Astrocyte of the spinal cord (primary cell): ENCODE measurements around the gene TMEM114.

Experiments used
- DNase-seq: peaks from one replicate; pipeline ENCODE4 v3.0.0; 2011; ENCODE audit warnings: low read depth, low spot score
- H3K4me3 ChIP-seq: 2 replicates; pipeline ENCODE4 v1.5.1; 2011; ENCODE audit warnings: low read depth, mild to moderate bottlenecking, low read length, moderate library complexity
- in situ Hi-C: cut with HindIII; loops from 2 replicates; pipeline ENCODE4 v1.10.0; 2017; ENCODE audit warnings: low sequenced_read_pairs
- TF ChIP-seq, protein P1 (sequence below): IDR thresholded peaks from 2 replicates; pipeline ENCODE4 v1.5.1; 2012; ENCODE audit warnings: low read depth, mild to moderate bottlenecking, low read length, inconsistent platforms

TMEM114 gene

DNA sequence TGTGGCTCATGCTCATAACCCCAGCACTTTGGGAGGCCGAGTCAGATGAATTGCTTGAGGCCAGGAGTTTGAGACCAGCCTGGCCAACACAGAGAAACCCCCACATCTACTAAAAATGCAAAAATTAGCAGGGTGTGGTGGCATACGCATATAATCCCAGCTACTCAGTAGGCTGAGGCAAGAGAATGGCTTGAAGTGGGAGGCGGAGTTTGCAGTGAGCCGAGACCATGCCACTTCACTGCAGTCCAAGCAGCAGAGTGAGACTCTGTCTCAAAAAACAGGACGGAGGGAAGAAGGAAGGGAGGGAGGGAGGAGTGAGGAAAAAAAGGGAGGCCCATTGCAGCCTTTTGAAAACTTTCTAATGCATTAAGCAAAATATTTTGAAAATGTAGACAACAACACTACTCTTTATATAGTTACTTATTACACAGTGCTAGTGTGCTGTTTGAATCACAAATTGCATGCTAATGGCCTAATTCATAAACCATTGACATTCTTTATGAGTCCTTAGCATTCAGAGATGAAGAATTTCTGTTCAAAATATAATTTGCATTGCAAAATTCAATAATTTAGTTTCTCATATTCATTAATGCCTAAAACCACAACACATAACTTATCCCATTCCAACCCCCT, 59.4 kb downstream of the TMEM114 start:
- no peak for DNase-seq
- H3K4me3 ChIP-seq = no peak overlapping the region
- in situ Hi-C loops = no loop called here
- TF ChIP-seq, protein P1, sequence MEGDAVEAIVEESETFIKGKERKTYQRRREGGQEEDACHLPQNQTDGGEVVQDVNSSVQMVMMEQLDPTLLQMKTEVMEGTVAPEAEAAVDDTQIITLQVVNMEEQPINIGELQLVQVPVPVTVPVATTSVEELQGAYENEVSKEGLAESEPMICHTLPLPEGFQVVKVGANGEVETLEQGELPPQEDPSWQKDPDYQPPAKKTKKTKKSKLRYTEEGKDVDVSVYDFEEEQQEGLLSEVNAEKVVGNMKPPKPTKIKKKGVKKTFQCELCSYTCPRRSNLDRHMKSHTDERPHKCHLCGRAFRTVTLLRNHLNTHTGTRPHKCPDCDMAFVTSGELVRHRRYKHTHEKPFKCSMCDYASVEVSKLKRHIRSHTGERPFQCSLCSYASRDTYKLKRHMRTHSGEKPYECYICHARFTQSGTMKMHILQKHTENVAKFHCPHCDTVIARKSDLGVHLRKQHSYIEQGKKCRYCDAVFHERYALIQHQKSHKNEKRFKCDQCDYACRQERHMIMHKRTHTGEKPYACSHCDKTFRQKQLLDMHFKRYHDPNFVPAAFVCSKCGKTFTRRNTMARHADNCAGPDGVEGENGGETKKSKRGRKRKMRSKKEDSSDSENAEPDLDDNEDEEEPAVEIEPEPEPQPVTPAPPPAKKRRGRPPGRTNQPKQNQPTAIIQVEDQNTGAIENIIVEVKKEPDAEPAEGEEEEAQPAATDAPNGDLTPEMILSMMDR = no peak

- in situ Hi-C loops = no loop called here
- TF ChIP-seq, protein P1 = no peak
- H3K4me3 ChIP-seq = no peak overlapping the region
- DNase-seq = no peak
These were observed 61.8 kb downstream of the TMEM114 start for GRCh38 chr16:8528471-8528870.

DNA sequence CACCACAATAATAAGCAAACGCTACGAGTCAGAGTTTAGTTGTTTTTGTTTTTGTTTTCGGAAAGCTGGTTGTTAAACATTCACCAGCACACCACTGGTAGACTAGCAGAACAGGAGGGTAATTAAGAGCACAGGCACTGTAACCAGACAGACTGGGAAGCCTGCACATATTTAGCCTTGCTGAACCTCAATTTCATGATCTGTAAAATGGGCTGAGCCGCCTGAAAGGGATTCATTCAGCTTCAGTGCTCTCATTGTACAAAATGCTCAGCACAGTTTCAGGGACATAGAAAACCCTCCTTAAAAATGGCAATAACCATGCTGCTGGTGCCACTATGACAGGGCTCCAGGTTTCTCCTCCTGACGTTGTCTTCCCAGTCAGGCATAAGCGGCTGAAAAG, 66.4 kb downstream of the TMEM114 start:
- in situ Hi-C loops = no loop called here
- TF ChIP-seq, protein P1 = no peak
- no peak overlapping the region for H3K4me3 ChIP-seq
- DNase-seq = no peak

GRCh38 chr16:8522757-8523156, 67.6 kb downstream of the TMEM114 start:
- DNase-seq = no peak
- TF ChIP-seq, protein P1 = no peak
- H3K4me3 ChIP-seq = no peak overlapping the region
- in situ Hi-C loops = no loop called here

- TF ChIP-seq, protein P1 = no peak
- DNase-seq = no peak
- in situ Hi-C loops = no loop called here
- H3K4me3 ChIP-seq = no peak overlapping the region
These were observed 70.7 kb downstream of the TMEM114 start for GRCh38 chr16:8519643-8520042.
